Measurements from ENCODE around the gene KCNK5. TPM values are rescaled to one million over a fixed set of nuclear protein-coding genes. Genes with fewer than 3 reads are reported as not detected.

KCNK5 gene
- polyA plus RNA-seq, 4 donors = 0.82 to 14.0 (median 10.0) TPM

DNA sequence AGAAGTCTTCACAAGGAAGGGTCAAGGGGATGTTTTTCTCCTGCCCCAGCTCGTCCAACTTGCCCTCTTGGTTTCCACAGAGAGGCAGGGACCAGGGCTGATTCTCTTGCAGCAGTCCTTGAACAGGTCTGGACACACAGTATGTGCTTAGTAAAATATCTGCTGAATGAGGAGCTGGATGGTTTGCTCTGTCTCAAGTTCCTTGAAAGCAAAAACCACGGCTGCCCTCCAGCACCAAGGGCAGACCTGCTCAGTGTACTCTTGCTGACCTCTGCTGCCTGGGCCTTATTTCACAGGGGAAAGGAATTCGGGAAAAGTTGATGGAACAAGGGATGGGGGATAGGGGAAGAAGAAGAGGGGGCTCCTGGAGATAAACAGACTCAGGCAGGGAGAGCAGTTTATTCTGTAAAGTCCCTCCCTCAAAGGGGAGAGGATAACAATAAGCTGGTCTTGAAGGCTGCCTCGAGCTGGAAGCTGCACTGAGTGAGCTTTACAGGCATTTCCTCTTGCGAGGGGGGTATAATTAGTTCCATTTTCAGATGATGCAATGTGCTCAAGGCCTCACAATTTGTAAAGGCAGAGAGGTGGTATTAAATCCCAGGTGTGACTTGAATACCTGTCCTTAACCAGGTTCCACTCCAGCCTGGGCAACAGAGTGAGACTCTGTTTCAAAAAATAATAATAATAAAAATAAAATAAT lies 10.3 kb downstream of the KCNK5 start:
- DNase-seq (ENCODE audit: low read depth in 4 of 4, low spot score in 3 of 4) = no peak

- DNase-seq (ENCODE audit: low read depth in 4 of 4, low spot score in 3 of 4) = no peak
Measured at GRCh38 chr6:39217177-39217864, 12.0 kb downstream of the KCNK5 start.

GRCh38 chr6:39215640-39216158 lies 13.6 kb downstream of the KCNK5 start:
- no peak for DNase-seq (ENCODE audit: low read depth in 4 of 4, low spot score in 3 of 4)

- DNase-seq (ENCODE audit: low read depth in 4 of 4, low spot score in 3 of 4) = no peak
Measured at GRCh38 chr6:39214846-39215639, 14.2 kb downstream of the KCNK5 start.

- no peak for DNase-seq (ENCODE audit: low read depth in 4 of 4, low spot score in 3 of 4)
Measured at GRCh38 chr6:39214120-39214813, 15.0 kb downstream of the KCNK5 start.

DNA sequence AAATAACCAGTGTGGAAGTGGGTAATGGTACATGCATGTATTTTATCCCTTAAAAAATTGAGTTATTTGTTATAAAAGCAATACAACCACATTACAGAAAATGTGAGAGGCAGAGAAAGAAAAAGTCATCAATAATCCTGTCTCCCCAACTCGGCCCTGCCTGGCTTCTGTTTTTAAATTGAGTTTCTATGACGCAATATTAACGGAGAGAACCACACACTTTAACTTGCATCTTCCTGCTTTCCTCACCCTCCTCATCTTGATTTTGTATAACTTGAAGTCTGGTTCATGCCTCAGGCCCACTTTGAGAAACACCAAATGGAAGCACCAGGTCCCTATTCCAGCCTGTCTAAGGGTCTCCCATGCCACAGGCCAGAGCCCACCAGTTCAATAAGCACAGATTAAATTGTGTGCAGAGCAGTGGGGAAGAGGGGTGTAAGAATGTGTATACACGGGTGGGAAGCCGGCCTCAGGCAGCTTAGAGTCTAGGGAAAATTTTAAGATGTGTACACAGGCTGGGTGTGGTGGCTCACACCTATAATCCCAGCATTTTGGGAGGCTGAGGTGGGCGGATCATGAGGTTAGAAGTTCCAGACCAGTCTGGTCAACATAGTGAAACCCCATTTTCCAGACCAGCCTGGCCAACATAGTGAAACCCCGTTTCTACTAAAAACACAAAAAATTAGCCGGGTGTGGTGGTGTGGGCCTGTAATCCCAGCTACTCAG lies 15.9 kb downstream of the KCNK5 start:
- DNase-seq (ENCODE audit: low read depth in 4 of 4, low spot score in 3 of 4) = no peak

GRCh38 chr6:39211183-39211582 lies 18.1 kb downstream of the KCNK5 start:
- DNase-seq (ENCODE audit: low read depth in 4 of 4, low spot score in 3 of 4) = no peak

GRCh38 chr6:39210450-39210849 lies 18.8 kb downstream of the KCNK5 start:
- DNase-seq (ENCODE audit: low read depth in 4 of 4, low spot score in 3 of 4) = no peak

GRCh38 chr6:39209911-39210310 lies 19.4 kb downstream of the KCNK5 start:
- no peak for DNase-seq (ENCODE audit: low read depth in 4 of 4, low spot score in 3 of 4)

DNA sequence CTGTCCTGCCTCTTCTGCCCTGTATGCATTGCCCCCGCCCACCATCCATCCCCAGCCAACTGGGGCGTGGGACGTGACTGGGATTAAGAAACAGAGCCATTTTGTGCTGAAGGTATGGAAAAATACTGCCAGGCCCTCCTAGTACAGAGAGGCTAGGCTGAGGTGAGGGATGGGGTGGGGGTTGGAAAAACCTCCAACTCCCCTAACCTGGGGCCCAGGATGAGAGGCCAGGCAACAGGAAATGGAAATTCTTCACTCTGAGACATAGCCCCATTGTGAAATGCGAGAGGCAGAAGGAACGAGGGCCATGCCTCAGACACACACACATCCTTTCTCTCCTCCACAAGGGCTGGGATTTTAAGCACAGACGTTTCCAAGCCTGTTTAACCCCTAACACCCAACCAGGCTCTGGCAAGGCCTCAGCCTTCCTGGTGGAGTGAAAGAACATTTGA lies 19.9 kb downstream of the KCNK5 start:
- DNase-seq (ENCODE audit: low read depth in 4 of 4, low spot score in 3 of 4) = no peak

DNA sequence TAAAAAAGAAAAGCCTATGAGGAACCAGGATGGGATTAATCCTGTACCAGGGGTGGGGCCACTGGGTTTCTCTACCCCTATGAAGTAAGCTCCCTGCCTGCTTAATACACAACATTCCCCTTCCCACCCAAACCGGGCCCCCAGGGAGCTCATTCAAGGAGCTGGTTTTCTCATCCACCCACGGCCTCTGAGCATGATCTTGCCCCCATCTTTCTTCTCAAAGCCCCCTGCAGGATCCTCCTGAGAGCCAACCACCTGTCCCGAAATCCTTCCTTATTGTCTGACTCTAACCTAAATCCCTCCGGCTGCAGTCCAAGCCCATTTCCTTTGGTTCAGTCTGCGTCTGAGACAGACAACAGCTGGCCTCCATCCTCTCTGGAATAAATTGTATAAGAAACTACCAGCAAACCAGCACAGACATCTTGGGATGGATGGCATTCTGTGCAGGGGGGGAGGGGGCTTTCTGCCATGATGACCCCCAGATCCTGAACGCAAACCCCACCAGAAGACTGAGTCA lies 21.0 kb downstream of the KCNK5 start:
- DNase-seq (ENCODE audit: low read depth in 4 of 4, low spot score in 3 of 4) = no peak

DNA sequence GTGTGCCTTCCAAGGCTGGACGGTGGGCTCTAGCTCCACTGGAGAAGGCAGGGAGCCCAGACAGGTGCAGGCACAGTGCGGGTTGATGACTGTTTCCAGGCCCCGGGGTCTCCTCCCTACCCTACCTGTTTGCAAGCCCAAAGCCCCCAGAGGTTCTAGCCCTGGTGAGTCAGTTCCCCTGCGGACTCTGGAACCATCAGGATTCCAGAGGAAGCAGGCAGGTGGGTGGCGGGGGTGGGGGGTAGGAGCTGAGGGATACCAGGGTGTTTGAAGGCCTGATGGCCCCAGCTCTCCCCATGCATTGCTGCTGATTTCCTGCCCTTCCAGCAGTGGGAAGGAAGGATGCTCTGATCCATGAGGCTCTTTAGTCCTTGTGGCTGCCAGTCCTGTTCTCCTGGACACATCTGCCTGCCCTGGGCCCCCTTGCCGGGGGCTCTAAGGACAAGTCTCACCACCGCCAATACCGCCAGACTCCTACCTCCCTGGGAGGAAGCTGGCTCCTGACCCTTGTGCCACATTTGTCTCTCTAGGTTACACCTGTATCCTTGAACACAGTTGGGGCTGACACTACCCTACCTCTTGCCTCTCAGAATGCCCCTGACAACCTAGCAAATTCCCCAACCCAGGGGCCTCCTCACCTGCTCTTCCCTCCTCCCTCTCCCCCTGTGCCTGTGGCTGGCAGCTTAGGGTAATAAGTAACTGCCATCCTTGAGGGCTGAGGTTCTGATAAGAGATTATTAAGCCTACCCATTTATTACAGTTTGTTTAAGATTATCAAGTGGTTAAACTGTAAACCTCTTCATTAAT lies 21.7 kb downstream of the KCNK5 start:
- DNase-seq (ENCODE audit: low read depth in 4 of 4, low spot score in 3 of 4) = no peak

DNA sequence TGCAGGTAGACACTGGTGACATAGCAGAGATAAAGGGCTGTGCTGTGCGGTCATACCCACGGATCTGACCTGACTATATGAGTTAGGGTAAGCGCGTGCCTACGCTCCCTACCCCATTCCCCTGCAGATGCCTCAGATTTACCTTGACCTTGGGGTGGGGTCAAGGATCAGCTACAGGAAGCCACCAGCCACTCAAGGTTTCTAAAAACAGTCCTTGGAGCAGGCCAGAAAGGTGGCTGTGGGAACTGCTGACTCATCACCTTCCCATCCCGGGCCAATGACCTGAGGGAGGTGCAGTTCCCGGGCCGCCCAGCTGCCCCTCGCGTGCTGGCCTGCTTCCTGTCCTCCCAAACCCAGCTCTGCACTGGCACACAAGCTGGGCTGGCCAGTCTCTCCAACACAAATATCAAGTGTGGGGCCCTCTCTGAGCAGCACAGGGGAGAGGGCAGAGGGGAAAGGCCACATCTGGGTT lies 23.0 kb downstream of the KCNK5 start:
- no peak for DNase-seq (ENCODE audit: low read depth in 4 of 4, low spot score in 3 of 4)

DNA sequence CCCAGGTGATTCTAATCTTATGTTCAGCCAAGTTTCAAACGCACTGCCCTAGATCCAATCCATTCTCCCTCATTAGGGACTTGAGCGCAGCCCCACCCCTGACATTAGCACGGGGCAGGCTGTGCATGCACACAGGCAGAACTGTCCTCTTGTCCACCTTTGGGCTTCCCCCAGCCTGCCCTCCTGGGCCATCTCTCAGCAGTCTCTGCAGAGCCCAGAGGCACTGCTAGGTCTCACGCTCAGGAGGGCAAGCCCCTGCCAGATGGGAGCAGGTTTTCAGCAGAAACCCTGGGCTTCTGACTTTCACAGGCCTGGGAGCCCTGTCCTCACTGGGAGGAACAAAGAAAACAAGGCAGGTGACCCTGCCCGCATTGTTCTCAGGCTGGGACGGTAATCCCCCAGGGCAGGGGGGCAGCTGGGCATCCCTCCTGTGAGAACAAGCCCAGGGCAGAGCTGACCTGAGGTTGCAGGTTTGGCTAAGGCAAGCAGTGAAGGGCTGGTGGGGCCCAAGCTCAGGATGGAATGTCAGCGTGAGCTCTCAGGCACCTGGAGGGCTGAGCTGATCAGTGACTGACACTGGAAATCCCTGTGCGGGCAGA lies 24.5 kb downstream of the KCNK5 start:
- DNase-seq (ENCODE audit: low read depth in 4 of 4, low spot score in 3 of 4) = no peak

DNA sequence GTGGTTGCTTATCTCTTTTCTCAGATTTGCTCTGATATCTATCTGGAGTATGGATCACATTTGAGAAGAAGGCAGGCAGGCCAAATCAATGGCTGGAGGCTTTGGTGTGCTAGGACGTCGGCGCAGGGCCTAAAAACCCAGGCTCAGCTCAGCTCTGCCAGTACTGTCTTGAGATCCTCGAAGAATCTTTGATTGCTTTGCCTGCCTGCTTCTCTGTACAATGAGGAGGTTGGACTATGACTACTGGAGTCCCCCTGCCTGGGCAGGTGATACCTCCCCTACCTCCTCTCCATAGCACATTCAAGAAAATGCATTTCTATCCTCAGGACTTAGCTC lies 25.1 kb downstream of the KCNK5 start:
- no peak for DNase-seq (ENCODE audit: low read depth in 4 of 4, low spot score in 3 of 4)

DNA sequence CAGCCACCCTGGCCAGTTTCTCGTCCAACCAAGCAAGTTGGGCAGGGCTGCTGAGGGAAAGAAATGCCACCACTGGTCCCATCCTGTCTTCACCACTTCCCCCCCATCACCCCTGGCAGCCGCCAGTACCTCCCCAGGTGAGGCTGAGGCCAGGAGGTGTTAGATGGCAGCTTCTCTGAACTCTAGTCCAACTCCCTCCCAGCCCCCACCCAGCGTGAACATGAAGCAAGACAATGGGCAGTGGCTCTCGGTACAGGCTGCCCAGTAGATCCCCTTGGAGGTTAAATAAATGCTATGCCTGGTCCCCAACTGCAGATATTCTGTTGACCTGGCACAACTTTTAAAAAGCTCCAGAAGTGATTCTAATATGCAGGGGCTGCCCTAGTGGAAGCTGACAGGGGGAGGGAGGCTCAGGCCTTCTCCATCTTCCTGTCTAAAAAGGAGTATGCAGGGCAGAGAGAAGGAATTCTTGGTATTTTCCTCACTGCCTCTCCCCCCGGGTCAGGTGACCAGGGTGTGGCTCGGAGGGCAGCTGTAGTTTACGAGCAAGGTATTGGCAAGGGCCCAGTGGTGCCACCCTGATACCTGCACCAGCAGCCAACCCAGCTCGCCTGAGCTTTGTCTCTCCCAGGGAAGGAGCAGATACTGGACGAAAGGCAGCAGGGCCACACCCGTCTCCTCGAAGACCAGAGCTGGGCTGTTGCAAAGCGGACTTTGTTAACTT lies 25.7 kb downstream of the KCNK5 start:
- DNase-seq (ENCODE audit: low read depth in 4 of 4, low spot score in 3 of 4) = no peak

DNA sequence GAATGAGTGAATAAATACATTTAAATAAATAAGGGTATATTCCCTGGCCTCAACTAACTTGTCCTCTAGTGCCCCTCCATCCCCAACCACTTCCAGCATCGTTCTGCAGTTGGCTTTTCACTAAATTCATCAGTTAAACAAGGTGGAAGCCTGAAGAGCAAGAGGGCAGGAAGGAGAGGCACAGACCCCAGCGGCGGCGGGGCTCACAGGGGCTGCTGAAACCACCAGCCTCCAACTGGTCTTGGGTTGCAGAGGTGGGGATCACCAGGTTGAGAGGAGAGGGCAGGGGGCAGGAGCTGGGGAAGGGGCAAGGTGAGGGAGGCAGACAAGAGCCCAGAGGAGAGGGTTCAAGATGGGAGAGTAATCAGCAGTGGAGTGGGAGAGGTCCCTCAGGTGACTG lies 27.1 kb downstream of the KCNK5 start:
- DNase-seq (ENCODE audit: low read depth in 4 of 4, low spot score in 3 of 4) = no peak

GRCh38 chr6:39200498-39201020 lies 28.7 kb downstream of the KCNK5 start:
- DNase-seq (ENCODE audit: low read depth in 4 of 4, low spot score in 3 of 4) = no peak
